ENCODE results near the gene GRM7. TPM values are rescaled to one million over a fixed set of nuclear protein-coding genes. Genes with fewer than 3 reads are reported as not detected.

Gene GRM7
- polyA plus RNA-seq, 4 donors, result 0.01 to 0.30 TPM; not detected in 2

DNA sequence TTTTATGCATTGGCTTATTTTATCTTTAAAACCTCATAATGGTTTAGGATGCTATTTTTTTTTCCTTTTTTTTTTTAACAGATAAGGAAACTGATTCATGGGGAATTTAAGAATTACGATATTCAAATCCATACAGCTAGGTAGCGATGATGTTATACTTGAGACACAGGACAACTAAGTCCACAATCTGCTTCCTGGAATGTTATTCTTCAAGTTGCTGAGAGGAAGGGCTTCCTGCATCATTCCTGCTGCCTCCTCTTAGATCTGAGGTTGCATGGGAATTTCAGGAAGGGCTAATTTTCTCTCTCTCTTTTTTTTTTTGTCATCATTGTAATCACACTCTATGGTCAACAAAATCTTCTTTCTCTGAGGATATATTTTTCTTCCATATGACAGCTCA is 595.5 kb downstream of the GRM7 start:
- H3K27ac ChIP-seq (ENCODE audit: low read depth in 1 of 3, low read length in 2 of 3), result no peak overlapping the region
- 79 to 89% (median 86%) methylated on average over 2 of the region's 2 CpGs for WGBS, 3 donors

DNA sequence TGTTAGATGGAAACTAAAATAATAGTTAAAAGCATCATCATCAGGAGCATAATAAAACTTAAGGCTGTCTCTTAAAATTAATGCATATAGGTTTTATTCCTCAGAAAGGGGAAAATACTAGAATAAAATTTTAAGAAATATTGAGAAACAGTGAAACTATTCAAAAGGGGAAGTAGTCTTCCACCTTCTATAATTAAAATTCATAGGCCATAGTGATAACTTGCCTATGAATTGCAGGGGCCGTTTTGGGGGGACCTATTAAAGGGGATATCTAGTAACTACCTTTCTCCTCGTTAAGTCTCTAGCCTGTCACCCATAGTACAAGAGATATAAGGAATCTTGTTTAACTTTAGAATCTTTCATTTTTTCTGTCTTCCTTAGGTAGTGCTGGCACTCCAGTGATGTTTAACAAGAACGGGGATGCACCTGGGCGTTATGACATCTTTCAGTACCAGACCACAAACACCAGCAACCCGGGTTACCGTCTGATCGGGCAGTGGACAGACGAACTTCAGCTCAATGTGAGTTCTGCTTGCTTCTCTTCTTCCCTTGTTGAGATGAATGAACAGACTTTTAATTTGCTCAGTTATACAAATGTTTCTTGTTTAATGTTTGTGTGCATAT is 600.4 kb downstream of the GRM7 start:
- no peak for FAIRE-seq
- H3K9me3 ChIP-seq (ENCODE audit: control insufficient read depth in 2 of 2, insufficient read depth in 1 of 2, low read depth in 1 of 2, low read length in 1 of 2), result no peaks in the 10 kb centered on the region
- H3K36me3 ChIP-seq (ENCODE audit: control insufficient read depth in 3 of 3, insufficient read depth in 2 of 3, low read depth in 1 of 3, low read length in 3 of 3), result no peaks in the 10 kb centered on the region
- no peak overlapping the region for H3K27ac ChIP-seq (ENCODE audit: low read depth in 1 of 3, low read length in 2 of 3)
- no peak for DNase-seq
- no peaks in the 10 kb centered on the region for H3K4me1 ChIP-seq (ENCODE audit: control insufficient read depth in 3 of 3, insufficient read depth in 2 of 3, low read depth in 1 of 3, low read length in 2 of 3)
- no peaks in the 10 kb centered on the region for H3K27me3 ChIP-seq (ENCODE audit: control insufficient read depth in 3 of 3, insufficient read depth in 3 of 3, low read length in 3 of 3)
- no peak overlapping the region for H3K4me3 ChIP-seq (ENCODE audit: low read depth in 1 of 3, low read length in 3 of 3)
- whole genome bisulfite sequencing, 3 donors, result 59 to 82% (median 66%) methylated on average over 8 of the region's 8 CpGs

More for the DNA sequence above, 595.5 kb downstream of the GRM7 start:
- FAIRE-seq (no peak), DNase-seq (no peak)
- Histone ChIP-seq H3K9me3 (ENCODE audit: control insufficient read depth in 2 of 2, insufficient read depth in 1 of 2, low read depth in 1 of 2, low read length in 1 of 2) (no peaks in the 10 kb centered on the region), H3K4me1 (ENCODE audit: control insufficient read depth in 3 of 3, insufficient read depth in 2 of 3, low read depth in 1 of 3, low read length in 2 of 3) (no peaks in the 10 kb centered on the region), H3K27me3 (ENCODE audit: control insufficient read depth in 3 of 3, insufficient read depth in 3 of 3, low read length in 3 of 3) (no peaks in the 10 kb centered on the region), H3K4me3 (ENCODE audit: low read depth in 1 of 3, low read length in 3 of 3) (no peak overlapping the region), H3K36me3 (ENCODE audit: control insufficient read depth in 3 of 3, insufficient read depth in 2 of 3, low read depth in 1 of 3, low read length in 3 of 3) (no peaks in the 10 kb centered on the region)

DNA sequence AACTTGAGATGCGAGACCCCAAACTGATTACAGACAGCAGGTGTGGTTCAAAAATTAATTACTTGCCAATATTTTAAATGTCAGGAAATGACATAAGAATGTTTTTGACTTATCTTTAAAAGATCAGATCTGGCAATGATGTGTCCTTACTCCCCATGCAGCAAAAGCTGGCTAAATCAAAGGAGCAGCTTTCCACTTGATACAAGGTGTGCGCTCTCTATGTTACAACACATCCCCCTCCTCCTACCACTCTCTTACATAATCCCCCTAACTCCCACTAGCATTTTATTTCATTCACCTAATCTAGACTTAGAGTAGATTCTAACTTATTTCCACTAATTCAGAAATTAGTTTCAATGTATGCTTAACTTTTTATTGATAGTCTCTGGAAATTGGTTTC is 609.0 kb downstream of the GRM7 start:
- WGBS, 3 donors, result 91 to 92% (median 91%) methylated on average over 2 of the region's 2 CpGs
- FAIRE-seq, result no peak
- no peaks in the 10 kb centered on the region for H3K4me1 ChIP-seq (ENCODE audit: control insufficient read depth in 3 of 3, insufficient read depth in 2 of 3, low read depth in 1 of 3, low read length in 2 of 3)

GRCh38 chr3:7484636-7485035 is 623.7 kb downstream of the GRM7 start:
- H3K9me3 ChIP-seq (ENCODE audit: control insufficient read depth in 2 of 2, insufficient read depth in 1 of 2, low read depth in 1 of 2, low read length in 1 of 2), result no peaks in the 10 kb centered on the region
- DNase-seq (no peak), FAIRE-seq (no peak)
- no peaks in the 10 kb centered on the region for H3K27me3 ChIP-seq (ENCODE audit: control insufficient read depth in 3 of 3, insufficient read depth in 3 of 3, low read length in 3 of 3)
- 62 to 79% (median 70%) methylated on average over 1 of the region's 1 CpG for WGBS, 3 donors
- no peak overlapping the region for H3K27ac ChIP-seq (ENCODE audit: low read depth in 1 of 3, low read length in 2 of 3)
- no peak overlapping the region for H3K4me3 ChIP-seq (ENCODE audit: low read depth in 1 of 3, low read length in 3 of 3)
- no peaks in the 10 kb centered on the region for H3K36me3 ChIP-seq (ENCODE audit: control insufficient read depth in 3 of 3, insufficient read depth in 2 of 3, low read depth in 1 of 3, low read length in 3 of 3)
- H3K4me1 ChIP-seq (ENCODE audit: control insufficient read depth in 3 of 3, insufficient read depth in 2 of 3, low read depth in 1 of 3, low read length in 2 of 3), result no peaks in the 10 kb centered on the region

More for the DNA sequence above, 609.0 kb downstream of the GRM7 start:
- Histone ChIP-seq H3K36me3 (ENCODE audit: control insufficient read depth in 3 of 3, insufficient read depth in 2 of 3, low read depth in 1 of 3, low read length in 3 of 3) (no peaks in the 10 kb centered on the region), H3K27me3 (ENCODE audit: control insufficient read depth in 3 of 3, insufficient read depth in 3 of 3, low read length in 3 of 3) (no peaks in the 10 kb centered on the region), H3K9me3 (ENCODE audit: control insufficient read depth in 2 of 2, insufficient read depth in 1 of 2, low read depth in 1 of 2, low read length in 1 of 2) (no peaks in the 10 kb centered on the region), H3K4me3 (ENCODE audit: low read depth in 1 of 3, low read length in 3 of 3) (no peak overlapping the region), H3K27ac (ENCODE audit: low read depth in 1 of 3, low read length in 2 of 3) (no peak overlapping the region)
- DNase-seq, result no peak

GRCh38 chr3:7487763-7488162 is 626.8 kb downstream of the GRM7 start:
- FAIRE-seq (no peak), DNase-seq (no peak)
- Histone ChIP-seq H3K4me1 (ENCODE audit: control insufficient read depth in 3 of 3, insufficient read depth in 2 of 3, low read depth in 1 of 3, low read length in 2 of 3) (no peaks in the 10 kb centered on the region), H3K4me3 (ENCODE audit: low read depth in 1 of 3, low read length in 3 of 3) (no peak overlapping the region), H3K27me3 (ENCODE audit: control insufficient read depth in 3 of 3, insufficient read depth in 3 of 3, low read length in 3 of 3) (no peaks in the 10 kb centered on the region), H3K9me3 (ENCODE audit: control insufficient read depth in 2 of 2, insufficient read depth in 1 of 2, low read depth in 1 of 2, low read length in 1 of 2) (no peaks in the 10 kb centered on the region), H3K36me3 (ENCODE audit: control insufficient read depth in 3 of 3, insufficient read depth in 2 of 3, low read depth in 1 of 3, low read length in 3 of 3) (no peaks in the 10 kb centered on the region), H3K27ac (ENCODE audit: low read depth in 1 of 3, low read length in 2 of 3) (no peak overlapping the region)
- WGBS, 3 donors, result 4 to 47% (median 6%) methylated on average over 1 of the region's 1 CpG

- no peaks in the 10 kb centered on the region for H3K36me3 ChIP-seq (ENCODE audit: control insufficient read depth in 3 of 3, insufficient read depth in 2 of 3, low read depth in 1 of 3, low read length in 3 of 3)
- no peak overlapping the region for H3K4me3 ChIP-seq (ENCODE audit: low read depth in 1 of 3, low read length in 3 of 3)
- no peaks in the 10 kb centered on the region for H3K9me3 ChIP-seq (ENCODE audit: control insufficient read depth in 2 of 2, insufficient read depth in 1 of 2, low read depth in 1 of 2, low read length in 1 of 2)
- no peaks in the 10 kb centered on the region for H3K27me3 ChIP-seq (ENCODE audit: control insufficient read depth in 3 of 3, insufficient read depth in 3 of 3, low read length in 3 of 3)
- H3K27ac ChIP-seq (ENCODE audit: low read depth in 1 of 3, low read length in 2 of 3), result no peak overlapping the region
- FAIRE-seq (no peak), DNase-seq (no peak)
- WGBS, 3 donors, result 55 to 83% (median 69%) methylated on average over 2 of the region's 2 CpGs
- no peaks in the 10 kb centered on the region for H3K4me1 ChIP-seq (ENCODE audit: control insufficient read depth in 3 of 3, insufficient read depth in 2 of 3, low read depth in 1 of 3, low read length in 2 of 3)
Observed at GRCh38 chr3:7489417-7489816, 628.5 kb downstream of the GRM7 start.

DNA sequence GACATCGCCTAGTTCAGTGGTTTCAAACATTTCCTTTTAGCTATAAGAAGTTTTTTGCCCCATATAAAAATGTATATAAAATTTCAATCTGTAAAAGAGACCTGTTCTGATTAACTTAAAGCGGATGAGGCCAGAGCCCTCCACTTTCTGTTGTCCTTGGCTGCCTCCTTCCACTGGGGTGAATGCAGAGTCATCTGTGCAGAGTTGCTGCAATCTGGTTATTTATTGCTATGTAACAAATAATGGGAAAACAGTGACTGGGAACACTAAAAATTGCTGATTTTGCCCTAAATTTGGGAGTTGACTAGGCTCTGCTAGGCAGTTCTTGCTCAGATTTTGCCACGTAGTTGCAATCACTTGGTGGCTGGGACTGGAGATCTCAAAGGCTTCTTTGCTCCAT is 637.8 kb downstream of the GRM7 start:
- H3K36me3 ChIP-seq (ENCODE audit: control insufficient read depth in 3 of 3, insufficient read depth in 2 of 3, low read depth in 1 of 3, low read length in 3 of 3), result no peaks in the 10 kb centered on the region
- peaks cover 0 to 5% of the 10 kb centered on the region in 2 donors for H3K9me3 ChIP-seq (ENCODE audit: control insufficient read depth in 2 of 2, insufficient read depth in 1 of 2, low read depth in 1 of 2, low read length in 1 of 2)
- FAIRE-seq (no peak), DNase-seq (no peak)
- WGBS, 3 donors, result 85 to 91% (median 85%) methylated on average over 3 of the region's 3 CpGs
- H3K4me3 ChIP-seq (ENCODE audit: low read depth in 1 of 3, low read length in 3 of 3), result no peak overlapping the region
- H3K27ac ChIP-seq (ENCODE audit: low read depth in 1 of 3, low read length in 2 of 3), result no peak overlapping the region
- H3K27me3 ChIP-seq (ENCODE audit: control insufficient read depth in 3 of 3, insufficient read depth in 3 of 3, low read length in 3 of 3), result no peaks in the 10 kb centered on the region
- H3K4me1 ChIP-seq (ENCODE audit: control insufficient read depth in 3 of 3, insufficient read depth in 2 of 3, low read depth in 1 of 3, low read length in 2 of 3), result no peaks in the 10 kb centered on the region

DNA sequence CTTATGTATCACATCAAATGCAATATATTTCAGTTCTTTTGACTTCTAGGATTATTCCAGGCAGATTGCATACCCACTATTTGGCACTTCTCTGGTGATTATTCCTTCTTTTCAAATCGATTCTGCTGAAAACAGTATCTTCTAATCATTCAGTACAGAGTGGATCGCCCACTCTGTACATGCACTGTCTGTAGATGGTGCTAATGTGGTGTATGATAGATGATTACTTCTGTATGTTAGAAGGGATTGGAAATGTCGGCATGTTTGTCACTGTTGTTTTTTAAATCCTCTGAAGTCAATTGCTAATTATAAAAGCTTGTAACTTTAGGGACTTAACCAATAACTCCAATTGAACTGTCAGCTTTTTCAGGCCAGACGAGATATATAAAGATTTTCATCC is 642.5 kb downstream of the GRM7 start:
- H3K9me3 ChIP-seq (ENCODE audit: control insufficient read depth in 2 of 2, insufficient read depth in 1 of 2, low read depth in 1 of 2, low read length in 1 of 2), result no peaks in the 10 kb centered on the region
- H3K27me3 ChIP-seq (ENCODE audit: control insufficient read depth in 3 of 3, insufficient read depth in 3 of 3, low read length in 3 of 3), result no peaks in the 10 kb centered on the region
- peaks cover 2 to 3% (median 2%) of the 10 kb centered on the region in 3 donors for H3K4me1 ChIP-seq (ENCODE audit: control insufficient read depth in 3 of 3, insufficient read depth in 2 of 3, low read depth in 1 of 3, low read length in 2 of 3)
- no peak overlapping the region for H3K4me3 ChIP-seq (ENCODE audit: low read depth in 1 of 3, low read length in 3 of 3)
- DNase-seq (no peak), FAIRE-seq (no peak)
- 72 to 86% (median 76%) methylated on average over 4 of the region's 4 CpGs for WGBS, 3 donors
- no peaks in the 10 kb centered on the region for H3K36me3 ChIP-seq (ENCODE audit: control insufficient read depth in 3 of 3, insufficient read depth in 2 of 3, low read depth in 1 of 3, low read length in 3 of 3)
- H3K27ac ChIP-seq (ENCODE audit: low read depth in 1 of 3, low read length in 2 of 3), result no peak overlapping the region
